PFSK-1 (cell line): Measurements from ENCODE around the gene PRKCQ.

ENCODE experiments used
- POLR2AphosphoS5 ChIP-seq: IDR thresholded peaks from 2 replicates; pipeline ENCODE4 v1.6.1; 2012; ENCODE audit warnings: low read depth, mild to moderate bottlenecking, control low read depth, low read length, moderate library complexity
- REST ChIP-seq, 2 experiments: IDR thresholded peaks; 2 replicates each; pipeline versions ENCODE4 v1.6.1 to v1.8.0; 2011 to 2012; ENCODE audit warnings: low read depth in 2 of 2, low read length in 2 of 2, control low read depth in 1 of 2, inconsistent platforms in 1 of 2, mild to moderate bottlenecking in 1 of 2, moderate library complexity in 1 of 2; ENCODE audit not compliant: insufficient read depth in 1 of 2
- SIN3A ChIP-seq: IDR thresholded peaks from 2 replicates; pipeline ENCODE4 v1.6.1; 2012; ENCODE audit warnings: mild to moderate bottlenecking, low read length, moderate library complexity, borderline replicate concordance; ENCODE audit not compliant: insufficient read depth

GRCh38 chr10:6384847-6385246, 195.2 kb downstream of the PRKCQ start:
- TF ChIP-seq POLR2AphosphoS5: no peak
- no peak for TF ChIP-seq REST (IDR thresholded peaks at IDR 0.05; ENCODE audit: insufficient read depth in 1 of 2, low read depth in 2 of 2, low read length in 2 of 2)
- no peak for TF ChIP-seq SIN3A
